ENCODE data around the gene CNKSR3. TPM values are rescaled to one million over a fixed set of nuclear protein-coding genes. Genes with fewer than 3 reads are reported as not detected.

The CNKSR3 gene
- total and polyA plus RNA-seq, 2 experiments from 2014 or later, result 22.4 to 23.9 TPM

DNA sequence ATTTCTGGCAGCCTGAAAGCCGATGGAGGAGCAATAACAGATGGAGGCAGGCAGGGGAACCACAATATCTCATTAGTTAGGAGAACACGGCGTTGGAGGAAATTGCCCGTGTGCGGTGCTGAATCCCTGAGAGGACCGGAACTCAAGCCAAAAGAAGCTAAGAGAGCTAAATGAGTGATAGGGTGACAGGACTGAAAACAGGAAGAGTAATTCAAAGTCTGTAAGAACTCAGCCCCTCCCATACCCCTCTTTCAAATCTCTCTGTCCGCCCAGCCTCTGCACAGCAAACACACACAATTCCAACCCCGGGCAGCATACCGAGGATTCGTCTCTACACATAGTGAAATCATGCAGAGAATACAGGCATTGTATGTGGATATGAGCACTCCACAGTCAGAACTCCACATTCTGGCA, 151.3 kb downstream of the CNKSR3 start:
- no peak overlapping the region for H2AFZ ChIP-seq
- WGBS (ENCODE audit: low lambda C conversion rate, missing lambda C conversion rate), result 84% methylated on average over 10 of the region's 10 CpGs
- TF ChIP-seq EZH2phosphoT487 (IDR thresholded peaks at IDR 0.05; ENCODE audit: low read depth, severe bottlenecking, unreplicated experiment), result no peak
- TF ChIP-seq, protein P1, sequence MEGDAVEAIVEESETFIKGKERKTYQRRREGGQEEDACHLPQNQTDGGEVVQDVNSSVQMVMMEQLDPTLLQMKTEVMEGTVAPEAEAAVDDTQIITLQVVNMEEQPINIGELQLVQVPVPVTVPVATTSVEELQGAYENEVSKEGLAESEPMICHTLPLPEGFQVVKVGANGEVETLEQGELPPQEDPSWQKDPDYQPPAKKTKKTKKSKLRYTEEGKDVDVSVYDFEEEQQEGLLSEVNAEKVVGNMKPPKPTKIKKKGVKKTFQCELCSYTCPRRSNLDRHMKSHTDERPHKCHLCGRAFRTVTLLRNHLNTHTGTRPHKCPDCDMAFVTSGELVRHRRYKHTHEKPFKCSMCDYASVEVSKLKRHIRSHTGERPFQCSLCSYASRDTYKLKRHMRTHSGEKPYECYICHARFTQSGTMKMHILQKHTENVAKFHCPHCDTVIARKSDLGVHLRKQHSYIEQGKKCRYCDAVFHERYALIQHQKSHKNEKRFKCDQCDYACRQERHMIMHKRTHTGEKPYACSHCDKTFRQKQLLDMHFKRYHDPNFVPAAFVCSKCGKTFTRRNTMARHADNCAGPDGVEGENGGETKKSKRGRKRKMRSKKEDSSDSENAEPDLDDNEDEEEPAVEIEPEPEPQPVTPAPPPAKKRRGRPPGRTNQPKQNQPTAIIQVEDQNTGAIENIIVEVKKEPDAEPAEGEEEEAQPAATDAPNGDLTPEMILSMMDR (IDR thresholded peaks at IDR 0.05; ENCODE audit: poor library complexity), result no peak
- TF ChIP-seq EZH2 (IDR thresholded peaks at IDR 0.05; ENCODE audit: borderline replicate concordance), result no peak
- no peak for DNase-seq (ENCODE audit: low spot score)
- no peak overlapping the region for H3K4me3 ChIP-seq
- H3K27me3 ChIP-seq, result no peaks in the 10 kb centered on the region
- H3K4me2 ChIP-seq, result no peak overlapping the region
- no peaks in the 10 kb centered on the region for H3K9me3 ChIP-seq (ENCODE audit: low read depth)
- no peaks in the 10 kb centered on the region for H3K4me1 ChIP-seq (ENCODE audit: insufficient read depth)
- no peaks in the 10 kb centered on the region for H3K9me2 ChIP-seq (replicated peaks; ENCODE audit: insufficient read depth)
- H4K20me1 ChIP-seq (ENCODE audit: insufficient read depth, poor library complexity, severe bottlenecking), result no peaks in the 10 kb centered on the region
- H3K79me2 ChIP-seq, result no peaks in the 10 kb centered on the region
- no peaks in the 10 kb centered on the region for H3K36me3 ChIP-seq (replicated peaks; ENCODE audit: insufficient read depth, low read depth)
- H3K27ac ChIP-seq, result no peak overlapping the region

DNA sequence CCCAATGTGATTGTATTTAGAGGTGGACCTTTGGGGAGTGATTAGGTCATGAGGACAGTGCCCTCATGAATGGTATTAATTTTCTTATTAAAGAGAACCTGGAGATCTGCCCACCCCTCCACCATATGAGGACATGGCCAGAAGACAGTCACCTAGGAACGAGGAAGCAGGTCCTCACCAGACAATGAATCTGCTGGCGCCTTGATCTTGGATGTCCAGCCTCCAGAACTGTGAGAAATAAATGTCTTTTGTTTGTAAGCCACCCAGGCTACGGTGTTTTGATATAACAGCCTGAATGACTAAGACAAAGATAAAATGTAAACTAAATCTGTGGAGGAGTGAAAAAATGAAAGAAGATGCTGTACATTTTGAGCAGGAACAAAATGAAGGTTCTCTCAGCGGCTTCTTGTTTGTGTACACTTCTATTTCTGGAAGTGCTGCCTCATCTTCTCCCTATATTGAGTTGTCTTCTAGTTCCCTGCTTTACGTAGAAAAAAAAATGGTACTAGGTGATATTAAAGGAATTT, 152.4 kb downstream of the CNKSR3 start:
- no peaks in the 10 kb centered on the region for H3K9me3 ChIP-seq (ENCODE audit: low read depth)
- no peaks in the 10 kb centered on the region for H4K20me1 ChIP-seq (ENCODE audit: insufficient read depth, poor library complexity, severe bottlenecking)
- H3K27ac ChIP-seq, result no peak overlapping the region
- DNase-seq (ENCODE audit: low spot score), result no peak
- 94% methylated on average over 5 of the region's 5 CpGs for WGBS (ENCODE audit: low lambda C conversion rate, missing lambda C conversion rate)
- TF ChIP-seq, protein P1 (IDR thresholded peaks at IDR 0.05; ENCODE audit: poor library complexity), result no peak
- no peak overlapping the region for H2AFZ ChIP-seq
- H3K9me2 ChIP-seq (replicated peaks; ENCODE audit: insufficient read depth), result no peaks in the 10 kb centered on the region
- no peak overlapping the region for H3K4me2 ChIP-seq
- H3K4me3 ChIP-seq, result no peak overlapping the region
- no peaks in the 10 kb centered on the region for H3K79me2 ChIP-seq
- H3K27me3 ChIP-seq, result no peaks in the 10 kb centered on the region
- no peaks in the 10 kb centered on the region for H3K4me1 ChIP-seq (ENCODE audit: insufficient read depth)
- H3K36me3 ChIP-seq (replicated peaks; ENCODE audit: insufficient read depth, low read depth), result no peaks in the 10 kb centered on the region

DNA sequence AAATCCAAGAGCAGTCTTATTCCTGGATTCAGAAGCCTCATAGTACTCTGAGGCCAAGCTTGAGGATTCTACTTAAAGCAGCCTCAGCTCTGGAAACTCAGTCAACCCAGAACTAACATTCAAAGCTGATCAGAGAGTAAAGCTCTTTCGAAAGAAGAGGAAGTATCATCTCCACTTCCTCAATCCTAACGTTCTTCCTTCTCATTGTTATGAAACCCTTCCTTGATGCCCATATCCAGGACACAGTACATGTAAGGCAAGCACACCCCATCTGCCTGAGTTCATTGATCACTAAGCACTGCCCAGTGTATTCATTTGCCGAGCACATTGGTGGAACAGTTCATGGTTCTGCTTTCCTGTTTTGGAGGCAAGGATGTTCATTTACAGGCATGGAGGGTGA, 153.8 kb downstream of the CNKSR3 start, which contains the start of gene IPCEF1:
TSS of gene IPCEF1 (minus strand) at position 114 of the 400 bp plus-strand sequence. CDS start 90,856 bp downstream, outside the sequence.
- Histone ChIP-seq H3K27me3 (no peaks in the 10 kb centered on the region), H3K27ac (no peak within 1 kb of the TSS), H4K20me1 (ENCODE audit: insufficient read depth, poor library complexity, severe bottlenecking) (no peaks in the 10 kb centered on the region), H3K9me3 (ENCODE audit: low read depth) (no peaks in the 10 kb centered on the region), H3K4me1 (ENCODE audit: insufficient read depth) (no peaks in the 10 kb centered on the region), H3K4me3 (no peak within 1 kb of the TSS), H3K36me3 (replicated peaks; ENCODE audit: insufficient read depth, low read depth) (no peaks in the 10 kb centered on the region), H3K4me2 (no peak within 1 kb of the TSS), H3K79me2 (no peaks in the 10 kb centered on the region), H2AFZ (no peak within 1 kb of the TSS), H3K9me2 (replicated peaks; ENCODE audit: insufficient read depth) (no peaks in the 10 kb centered on the region)
- WGBS (ENCODE audit: low lambda C conversion rate, missing lambda C conversion rate), result 93% methylated on average over 3 of the region's 3 CpGs
- DNase-seq (ENCODE audit: low spot score), result no peak
- TF ChIP-seq EZH2 (IDR thresholded peaks at IDR 0.05; ENCODE audit: borderline replicate concordance), result no peak
- TF ChIP-seq, protein P1 (IDR thresholded peaks at IDR 0.05; ENCODE audit: poor library complexity), result no peak

DNA sequence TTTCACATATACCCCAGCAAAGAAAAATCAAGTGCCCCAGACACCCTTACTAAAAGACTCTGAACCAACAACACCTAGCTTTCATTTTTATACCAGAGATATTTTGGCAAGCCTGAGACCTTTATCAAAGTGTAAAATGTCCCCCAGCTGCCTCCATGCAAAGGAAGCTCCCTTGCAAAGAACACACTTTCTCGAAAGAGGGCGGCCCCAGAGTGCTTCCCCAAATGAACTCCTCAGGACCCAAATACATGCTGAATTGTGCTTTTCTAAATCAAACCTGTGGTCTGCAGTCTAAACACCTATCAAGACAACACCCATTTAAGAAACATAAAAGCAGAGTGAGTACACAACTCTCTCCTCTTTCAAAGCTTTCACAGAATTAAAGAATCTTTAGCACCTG, 154.4 kb downstream of the CNKSR3 start:
- Histone ChIP-seq H3K4me3 (no peak overlapping the region), H3K36me3 (replicated peaks; ENCODE audit: insufficient read depth, low read depth) (no peaks in the 10 kb centered on the region), H3K4me1 (ENCODE audit: insufficient read depth) (no peaks in the 10 kb centered on the region), H3K4me2 (no peak overlapping the region), H4K20me1 (ENCODE audit: insufficient read depth, poor library complexity, severe bottlenecking) (no peaks in the 10 kb centered on the region), H3K9me3 (ENCODE audit: low read depth) (no peaks in the 10 kb centered on the region), H3K27ac (no peak overlapping the region), H2AFZ (no peak overlapping the region), H3K9me2 (replicated peaks; ENCODE audit: insufficient read depth) (no peaks in the 10 kb centered on the region), H3K79me2 (no peaks in the 10 kb centered on the region), H3K27me3 (no peaks in the 10 kb centered on the region)
- 86% methylated on average over 2 of the region's 2 CpGs for WGBS (ENCODE audit: low lambda C conversion rate, missing lambda C conversion rate)
- TF ChIP-seq, protein P1 (IDR thresholded peaks at IDR 0.05; ENCODE audit: poor library complexity), result no peak
- TF ChIP-seq EZH2 (IDR thresholded peaks at IDR 0.05; ENCODE audit: borderline replicate concordance) (no peak), EZH2phosphoT487 (IDR thresholded peaks at IDR 0.05; ENCODE audit: low read depth, severe bottlenecking, unreplicated experiment) (no peak)
- DNase-seq (ENCODE audit: low spot score), result no peak

All from hepatocyte (in vitro differentiated cells).